22Rv1 (cell line): ENCODE data around the gene TMEM176B.

ENCODE experiments used
- H3K27ac ChIP-seq: fragments of 450-650 bp; 2 replicates; pipeline ENCODE4 v1.5.1; 2017
- CTCF ChIP-seq: fragments of 450-650 bp; IDR thresholded peaks from 2 replicates; pipeline ENCODE4 v1.5.1; 2017; ENCODE audit warnings: mild to moderate bottlenecking
- ZFX ChIP-seq: fragments of 450-650 bp; IDR thresholded peaks from 2 replicates; pipeline ENCODE4 v1.6.1; 2017; ENCODE audit warnings: antibody characterized with exemption, borderline replicate concordance

Gene TMEM176B

GRCh38 chr7:150800581-150801241 is 547 bp upstream of the TMEM176B start, which contains the start of gene TMEM176A:
TMEM176A (plus strand) TSS chr7:150800769; CDS start chr7:150801551, 782 bp downstream.
- no peak within 1 kb of the TSS for H3K27ac ChIP-seq

GRCh38 chr7:150799156-150799555 is 1.0 kb downstream of the TMEM176B start:
- TF ChIP-seq CTCF, result no peak
- no peak for TF ChIP-seq ZFX
- H3K27ac ChIP-seq, result no peak overlapping the region

More at GRCh38 chr7:150800581-150801241, 547 bp upstream of the TMEM176B start, which contains the start of gene TMEM176A:
- TF ChIP-seq ZFX, result no peak
- no peak for TF ChIP-seq CTCF

- TF ChIP-seq CTCF (no peak), ZFX (no peak)
- H3K27ac ChIP-seq, result no peak overlapping the region
Observed at GRCh38 chr7:150797661-150798060, 2.5 kb downstream of the TMEM176B start.

- TF ChIP-seq CTCF (no peak), ZFX (no peak)
- no peak overlapping the region for H3K27ac ChIP-seq
Observed at GRCh38 chr7:150793569-150794238, 6.5 kb downstream of the TMEM176B start.

GRCh38 chr7:150791746-150792452 is 8.3 kb downstream of the TMEM176B start:
- H3K27ac ChIP-seq, result no peak overlapping the region
- TF ChIP-seq ZFX (no peak), CTCF (no peak)

GRCh38 chr7:150791304-150791703 is 8.9 kb downstream of the TMEM176B start:
- TF ChIP-seq CTCF, result no peak
- TF ChIP-seq ZFX, result no peak
- H3K27ac ChIP-seq, result no peak overlapping the region
